D721Med (cell line): ENCODE results near the gene FRRS1L.

Experiments used
- DNase-seq: peaks from one replicate; pipeline ENCODE4 v3.0.0; 2011; ENCODE audit warnings: low spot score; ENCODE audit not compliant: insufficient read length
- FAIRE-seq: peaks from 2 replicates; lab custom pipeline; 2011; peaks lifted over from hg19 to GRCh38; lab: Jason Lieb, UNC
- TF ChIP-seq, protein P1 (sequence below): IDR thresholded peaks from 2 replicates; pipeline ENCODE4 v1.5.1; 2012; ENCODE audit warnings: mild to moderate bottlenecking, control low read depth; ENCODE audit not compliant: insufficient read depth; ENCODE audit errors: missing control alignments

Gene FRRS1L

DNA sequence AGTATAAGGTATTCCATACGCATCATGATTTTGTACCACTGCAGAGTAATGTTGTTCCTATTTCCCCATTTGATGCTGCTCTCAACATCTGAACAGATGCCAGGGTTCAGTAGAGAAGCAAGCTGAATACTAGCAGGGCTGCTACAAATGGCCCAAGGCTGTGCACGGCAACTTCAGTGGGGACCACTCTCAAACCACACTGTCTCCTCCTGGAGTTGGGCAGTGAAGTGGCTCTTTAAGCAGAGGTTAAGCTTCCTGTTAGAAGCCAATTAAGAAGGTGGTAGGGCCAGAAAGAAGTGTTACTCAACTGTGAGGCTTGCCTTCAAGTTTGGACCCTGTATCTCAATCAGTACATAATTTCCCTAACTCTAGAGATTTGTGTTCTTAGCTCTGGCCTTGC lies 79.3 kb downstream of the FRRS1L start:
- no peak for FAIRE-seq
- DNase-seq: no peak
- TF ChIP-seq, protein P1, sequence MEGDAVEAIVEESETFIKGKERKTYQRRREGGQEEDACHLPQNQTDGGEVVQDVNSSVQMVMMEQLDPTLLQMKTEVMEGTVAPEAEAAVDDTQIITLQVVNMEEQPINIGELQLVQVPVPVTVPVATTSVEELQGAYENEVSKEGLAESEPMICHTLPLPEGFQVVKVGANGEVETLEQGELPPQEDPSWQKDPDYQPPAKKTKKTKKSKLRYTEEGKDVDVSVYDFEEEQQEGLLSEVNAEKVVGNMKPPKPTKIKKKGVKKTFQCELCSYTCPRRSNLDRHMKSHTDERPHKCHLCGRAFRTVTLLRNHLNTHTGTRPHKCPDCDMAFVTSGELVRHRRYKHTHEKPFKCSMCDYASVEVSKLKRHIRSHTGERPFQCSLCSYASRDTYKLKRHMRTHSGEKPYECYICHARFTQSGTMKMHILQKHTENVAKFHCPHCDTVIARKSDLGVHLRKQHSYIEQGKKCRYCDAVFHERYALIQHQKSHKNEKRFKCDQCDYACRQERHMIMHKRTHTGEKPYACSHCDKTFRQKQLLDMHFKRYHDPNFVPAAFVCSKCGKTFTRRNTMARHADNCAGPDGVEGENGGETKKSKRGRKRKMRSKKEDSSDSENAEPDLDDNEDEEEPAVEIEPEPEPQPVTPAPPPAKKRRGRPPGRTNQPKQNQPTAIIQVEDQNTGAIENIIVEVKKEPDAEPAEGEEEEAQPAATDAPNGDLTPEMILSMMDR: no peak

DNA sequence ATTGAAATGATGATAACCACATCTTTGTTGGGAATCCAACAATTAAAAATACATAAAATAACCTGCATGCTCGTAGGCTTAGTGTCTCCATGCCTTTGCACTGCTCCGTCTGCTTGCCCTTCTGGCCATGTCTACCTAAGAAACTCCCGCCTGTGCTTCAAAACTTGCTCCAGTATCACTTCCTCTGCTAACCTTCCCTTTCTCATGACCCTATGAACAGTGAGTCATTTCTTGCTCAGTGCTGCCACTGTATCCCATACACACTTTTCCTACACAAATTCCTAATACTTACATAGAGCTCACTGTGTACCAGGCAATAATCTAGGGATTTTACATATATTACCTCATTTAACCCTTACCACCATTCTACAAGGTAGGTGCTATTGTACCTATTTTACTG lies 80.8 kb downstream of the FRRS1L start:
- no peak for FAIRE-seq
- TF ChIP-seq, protein P1: no peak
- no peak for DNase-seq

DNA sequence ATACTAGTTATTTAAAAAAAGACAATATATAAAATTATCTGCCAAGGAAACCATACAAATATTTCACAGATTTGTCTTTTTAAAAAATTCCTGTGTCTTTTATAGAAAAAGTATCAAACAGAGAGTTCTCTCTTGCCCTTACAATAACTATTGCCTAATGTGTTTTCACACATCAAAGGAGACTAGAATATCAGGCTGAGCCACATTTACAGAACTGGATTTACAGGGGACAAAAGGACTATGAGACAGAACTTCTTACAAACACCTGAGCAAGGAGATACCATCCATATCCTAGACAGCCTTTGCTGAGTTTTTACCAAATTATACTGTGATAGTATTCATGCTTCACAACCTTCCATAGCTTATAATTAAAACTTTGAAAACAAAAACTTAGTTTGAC lies 81.5 kb downstream of the FRRS1L start:
- no peak for FAIRE-seq

DNA sequence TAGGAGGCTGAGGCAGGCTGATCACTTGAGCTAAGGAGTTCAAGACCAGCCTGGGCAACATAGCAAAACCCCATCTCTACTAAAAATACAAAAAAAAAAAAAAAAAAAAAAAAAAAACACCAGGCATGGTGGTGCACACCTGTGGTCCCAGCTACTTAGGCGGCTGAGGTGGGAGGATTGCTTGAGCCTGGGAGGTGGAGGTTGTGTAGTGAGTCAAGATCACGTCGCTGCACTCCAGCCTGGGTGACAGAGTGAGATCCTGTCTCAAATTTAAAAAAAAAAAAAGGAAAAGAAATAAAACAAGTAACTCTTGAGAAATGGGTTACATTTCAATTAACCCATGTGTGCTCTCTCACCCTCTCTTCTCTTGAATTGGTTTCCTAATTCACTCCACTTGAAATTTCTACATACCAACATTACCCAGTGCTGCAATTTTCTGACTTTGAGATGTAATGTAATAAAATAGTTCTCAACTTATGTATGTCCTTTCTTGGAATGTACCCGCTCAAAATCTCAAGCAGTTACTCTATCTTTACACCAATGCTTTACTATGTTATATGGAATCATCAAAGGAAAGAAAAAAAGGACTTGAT lies 83.1 kb downstream of the FRRS1L start:
- DNase-seq (no peak), FAIRE-seq (no peak)
- TF ChIP-seq, protein P1: no peak

More for the DNA sequence above, 81.5 kb downstream of the FRRS1L start:
- no peak for DNase-seq
- TF ChIP-seq, protein P1: no peak

DNA sequence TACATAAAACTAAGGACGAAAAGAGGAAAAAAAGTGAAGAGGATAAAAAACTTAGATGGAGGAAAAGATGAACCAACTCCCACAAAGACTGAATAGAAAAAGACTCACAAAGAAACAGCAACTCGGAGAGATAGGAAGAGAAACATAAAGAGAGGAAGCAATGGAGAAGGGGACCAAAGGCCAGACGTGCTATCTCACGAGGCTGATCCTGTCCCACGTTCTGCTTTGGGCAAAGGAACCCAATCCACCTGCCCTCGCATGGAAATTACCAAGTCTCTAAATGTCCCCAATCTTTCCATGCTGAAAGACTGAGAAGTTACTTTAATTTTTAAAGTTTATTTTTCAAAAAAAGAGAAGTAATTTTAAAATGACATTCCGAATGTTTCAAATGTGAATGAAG lies 83.9 kb downstream of the FRRS1L start:
- DNase-seq (no peak), FAIRE-seq (no peak)
- TF ChIP-seq, protein P1: no peak

DNA sequence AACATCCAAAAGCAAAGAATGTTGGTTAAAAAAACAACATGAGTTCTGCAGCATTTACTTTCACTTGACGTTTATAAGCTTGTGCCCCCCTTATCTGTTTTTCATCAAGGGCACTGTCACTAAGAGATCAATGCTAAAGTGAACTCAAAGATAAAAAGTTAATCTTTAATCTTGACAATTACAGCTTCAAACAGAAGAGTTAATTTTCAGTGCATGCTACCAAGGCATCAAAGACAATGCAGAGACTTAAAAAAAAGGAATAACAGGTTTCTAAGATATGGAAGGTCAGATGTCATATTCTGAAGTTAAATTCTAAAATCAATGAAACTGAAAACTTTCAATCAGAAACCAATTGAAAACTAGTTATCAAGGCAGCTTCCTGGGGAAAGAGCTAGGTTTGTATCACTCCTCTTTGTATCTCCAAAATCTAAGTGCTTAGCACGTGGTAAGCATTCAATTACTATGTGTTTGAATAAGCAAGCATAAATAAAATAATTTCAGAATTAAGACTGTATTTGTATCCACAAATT lies 84.9 kb downstream of the FRRS1L start:
- TF ChIP-seq, protein P1: no peak
- DNase-seq: no peak
- FAIRE-seq: no peak
